Neural cell (in vitro differentiated cells): ENCODE results near the gene RIPK3. TPM values are rescaled to one million over a fixed set of nuclear protein-coding genes. Genes with fewer than 3 reads are reported as not detected.

Experiments used
- H2AFZ ChIP-seq: fragments of 200-600, 300-800 bp; sonication (generic), shearing (Covaris generic); 2 replicates; pipeline ENCODE4 v1.6.0; 2014; ENCODE audit warnings: low read depth, mild to moderate bottlenecking, antibody characterized with exemption, low read length, moderate library complexity
- H3F3A ChIP-seq: fragments of 200-600 bp; shearing (Covaris generic); 2 replicates; pipeline ENCODE4 v1.6.1; 2016; ENCODE audit warnings: mild to moderate bottlenecking, moderate library complexity, mixed read lengths, antibody characterized with exemption, low read length; ENCODE audit not compliant: insufficient read depth, poor library complexity, severe bottlenecking
- H3K27ac ChIP-seq: fragments of 200-600, 300-800 bp; sonication (generic), shearing (Covaris generic); 2 replicates; pipeline ENCODE4 v1.5.1; 2014; ENCODE audit warnings: mild to moderate bottlenecking, low read length, moderate library complexity
- H3K27me3 ChIP-seq: fragments of 300-800, 200-600 bp; sonication (generic), shearing (Covaris generic); 2 replicates; pipeline ENCODE4 v1.6.0; 2014; ENCODE audit warnings: mild to moderate bottlenecking, low read depth, low read length, moderate library complexity; ENCODE audit not compliant: insufficient read depth
- H3K36me3 ChIP-seq: fragments of 300-800, 200-600 bp; sonication (generic), shearing (Covaris generic); 2 replicates; pipeline ENCODE4 v1.5.1; 2014; ENCODE audit warnings: mild to moderate bottlenecking, antibody characterized with exemption, low read length, moderate library complexity; ENCODE audit not compliant: insufficient read depth
- H3K4me2 ChIP-seq: fragments of 300-800, 200-600 bp; sonication (generic), shearing (Covaris generic); 2 replicates; pipeline ENCODE4 v1.6.0; 2014; ENCODE audit warnings: mild to moderate bottlenecking, low read length
- H3K4me3 ChIP-seq: fragments of 300-800, 200-600 bp; sonication (generic), shearing (Covaris generic); 2 replicates; pipeline ENCODE4 v1.5.1; 2014; ENCODE audit warnings: mild to moderate bottlenecking, low read length, moderate library complexity
- H3K79me2 ChIP-seq: fragments of 200-600 bp; shearing (Covaris generic); replicated peaks from 2 replicates; pipeline ENCODE4 v1.6.0; 2014; ENCODE audit warnings: mild to moderate bottlenecking, low read length, moderate library complexity; ENCODE audit not compliant: insufficient read depth
- H3K9ac ChIP-seq: fragments of 300-800, 200-600 bp; sonication (generic), shearing (Covaris generic); 2 replicates; pipeline ENCODE4 v1.6.1; 2016; ENCODE audit warnings: mild to moderate bottlenecking, low read length, mixed read lengths
- H3K9me2 ChIP-seq: fragments of 200-600 bp; shearing (Covaris generic); 2 replicates; pipeline ENCODE4 v1.6.1; 2016; ENCODE audit warnings: mild to moderate bottlenecking, low read length, mixed read lengths; ENCODE audit not compliant: insufficient read depth
- H3K9me3 ChIP-seq: fragments of 200-600, 300-800 bp; sonication (generic), shearing (Covaris generic); 2 replicates; pipeline ENCODE4 v1.6.1; 2016; ENCODE audit warnings: mild to moderate bottlenecking, mixed run types, low read length, moderate library complexity, mixed read lengths
- H4K20me1 ChIP-seq: fragments of 200-600 bp; shearing (Covaris generic); 2 replicates; pipeline ENCODE4 v1.6.1; 2016; ENCODE audit warnings: mild to moderate bottlenecking, mixed run types; ENCODE audit not compliant: insufficient read depth
- EP300 ChIP-seq: fragments of 450-650 bp; conservative IDR thresholded peaks from 2 replicates; pipeline ENCODE4 v1.6.1; 2014; ENCODE audit warnings: antibody characterized with exemption, mild to moderate bottlenecking, moderate library complexity; ENCODE audit not compliant: poor library complexity, severe bottlenecking
- EZH2 ChIP-seq: fragments of 200-600, 300-800 bp; shearing (Covaris generic), sonication (generic); IDR thresholded peaks from 2 replicates; pipeline ENCODE4 v1.6.1; 2014; ENCODE audit warnings: antibody characterized with exemption, low read length, borderline replicate concordance, mild to moderate bottlenecking; ENCODE audit not compliant: insufficient read depth, poor library complexity, severe bottlenecking
- MXI1 ChIP-seq: fragments of 450-650 bp; conservative IDR thresholded peaks from 2 replicates; pipeline ENCODE4 v1.6.1; 2014; ENCODE audit warnings: antibody characterized with exemption, mild to moderate bottlenecking; ENCODE audit not compliant: poor library complexity, severe bottlenecking
- POLR2AphosphoS5 ChIP-seq: IDR thresholded peaks from 2 replicates; pipeline ENCODE4 v1.6.1; 2012
- RAD21 ChIP-seq: fragments of 450-650 bp; conservative IDR thresholded peaks from 2 replicates; pipeline ENCODE4 v1.6.1; 2014; ENCODE audit warnings: antibody characterized with exemption, mild to moderate bottlenecking, moderate library complexity
- SMC3 ChIP-seq: fragments of 450-650 bp; conservative IDR thresholded peaks from 2 replicates; pipeline ENCODE4 v1.6.1; 2014; ENCODE audit warnings: antibody characterized with exemption, mild to moderate bottlenecking, moderate library complexity; ENCODE audit not compliant: poor library complexity
- TAF1 ChIP-seq: IDR thresholded peaks from 2 replicates; pipeline ENCODE4 v1.6.1; 2012; ENCODE audit warnings: low read depth
- polyA plus RNA-seq: library from polyadenylated mRNA; depleted of rRNA; stranded (reverse); fragments of >200 nt; gene quantifications from 2 replicates; pipeline ENCODE4 v1.2.3, GENCODE V29; 2014
- TF ChIP-seq, protein P1 (sequence below): IDR thresholded peaks from 2 replicates; pipeline ENCODE4 v1.6.1; 2012; ENCODE audit warnings: borderline replicate concordance
- TF ChIP-seq, protein P2 (sequence below): fragments of 450-650 bp; IDR thresholded peaks from 2 replicates; pipeline ENCODE4 v1.5.1; 2014; ENCODE audit warnings: antibody characterized with exemption, mild to moderate bottlenecking, moderate library complexity; ENCODE audit not compliant: poor library complexity, severe bottlenecking

Gene RIPK3
- polyA plus RNA-seq, 1 donor from 2014 or later: not detected

DNA sequence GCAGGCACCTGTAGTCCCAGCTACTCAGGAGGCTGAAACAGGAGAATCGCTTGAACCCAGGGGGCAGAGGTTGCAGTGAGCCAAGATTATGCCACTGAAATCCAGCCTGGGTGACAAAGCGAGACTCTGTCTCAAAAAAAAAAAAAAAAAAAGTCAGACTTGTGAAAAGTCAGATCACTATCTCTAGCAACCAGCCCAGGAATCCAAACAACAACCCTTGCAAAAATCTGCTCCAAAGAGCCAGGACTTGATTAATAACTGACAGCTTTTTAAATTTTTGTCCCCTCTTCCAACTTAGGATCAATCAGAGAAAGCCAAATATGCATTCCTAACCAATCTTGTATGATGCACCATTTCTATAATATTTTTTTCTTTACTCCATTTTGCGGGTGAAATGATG, 20.5 kb upstream of the RIPK3 start:
- no peaks in the 10 kb centered on the region for H3F3A ChIP-seq
- no peak overlapping the region for H3K27ac ChIP-seq
- H3K36me3 ChIP-seq: no peaks in the 10 kb centered on the region
- H2AFZ ChIP-seq: no peak overlapping the region
- H3K27me3 ChIP-seq: peaks cover 7% of the 10 kb centered on the region
- H3K4me3 ChIP-seq: no peak overlapping the region
- no peaks in the 10 kb centered on the region for H3K9me2 ChIP-seq
- H3K9ac ChIP-seq: no peak overlapping the region
- no peaks in the 10 kb centered on the region for H4K20me1 ChIP-seq
- no peaks in the 10 kb centered on the region for H3K9me3 ChIP-seq
- H3K4me2 ChIP-seq: no peak overlapping the region
- H3K79me2 ChIP-seq: no peaks in the 10 kb centered on the region
- no peak for TF ChIP-seq POLR2AphosphoS5
- no peak for TF ChIP-seq TAF1
- no peak for TF ChIP-seq MXI1
- TF ChIP-seq, protein P1, sequence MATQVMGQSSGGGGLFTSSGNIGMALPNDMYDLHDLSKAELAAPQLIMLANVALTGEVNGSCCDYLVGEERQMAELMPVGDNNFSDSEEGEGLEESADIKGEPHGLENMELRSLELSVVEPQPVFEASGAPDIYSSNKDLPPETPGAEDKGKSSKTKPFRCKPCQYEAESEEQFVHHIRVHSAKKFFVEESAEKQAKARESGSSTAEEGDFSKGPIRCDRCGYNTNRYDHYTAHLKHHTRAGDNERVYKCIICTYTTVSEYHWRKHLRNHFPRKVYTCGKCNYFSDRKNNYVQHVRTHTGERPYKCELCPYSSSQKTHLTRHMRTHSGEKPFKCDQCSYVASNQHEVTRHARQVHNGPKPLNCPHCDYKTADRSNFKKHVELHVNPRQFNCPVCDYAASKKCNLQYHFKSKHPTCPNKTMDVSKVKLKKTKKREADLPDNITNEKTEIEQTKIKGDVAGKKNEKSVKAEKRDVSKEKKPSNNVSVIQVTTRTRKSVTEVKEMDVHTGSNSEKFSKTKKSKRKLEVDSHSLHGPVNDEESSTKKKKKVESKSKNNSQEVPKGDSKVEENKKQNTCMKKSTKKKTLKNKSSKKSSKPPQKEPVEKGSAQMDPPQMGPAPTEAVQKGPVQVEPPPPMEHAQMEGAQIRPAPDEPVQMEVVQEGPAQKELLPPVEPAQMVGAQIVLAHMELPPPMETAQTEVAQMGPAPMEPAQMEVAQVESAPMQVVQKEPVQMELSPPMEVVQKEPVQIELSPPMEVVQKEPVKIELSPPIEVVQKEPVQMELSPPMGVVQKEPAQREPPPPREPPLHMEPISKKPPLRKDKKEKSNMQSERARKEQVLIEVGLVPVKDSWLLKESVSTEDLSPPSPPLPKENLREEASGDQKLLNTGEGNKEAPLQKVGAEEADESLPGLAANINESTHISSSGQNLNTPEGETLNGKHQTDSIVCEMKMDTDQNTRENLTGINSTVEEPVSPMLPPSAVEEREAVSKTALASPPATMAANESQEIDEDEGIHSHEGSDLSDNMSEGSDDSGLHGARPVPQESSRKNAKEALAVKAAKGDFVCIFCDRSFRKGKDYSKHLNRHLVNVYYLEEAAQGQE: no peak
- TF ChIP-seq, protein P2, sequence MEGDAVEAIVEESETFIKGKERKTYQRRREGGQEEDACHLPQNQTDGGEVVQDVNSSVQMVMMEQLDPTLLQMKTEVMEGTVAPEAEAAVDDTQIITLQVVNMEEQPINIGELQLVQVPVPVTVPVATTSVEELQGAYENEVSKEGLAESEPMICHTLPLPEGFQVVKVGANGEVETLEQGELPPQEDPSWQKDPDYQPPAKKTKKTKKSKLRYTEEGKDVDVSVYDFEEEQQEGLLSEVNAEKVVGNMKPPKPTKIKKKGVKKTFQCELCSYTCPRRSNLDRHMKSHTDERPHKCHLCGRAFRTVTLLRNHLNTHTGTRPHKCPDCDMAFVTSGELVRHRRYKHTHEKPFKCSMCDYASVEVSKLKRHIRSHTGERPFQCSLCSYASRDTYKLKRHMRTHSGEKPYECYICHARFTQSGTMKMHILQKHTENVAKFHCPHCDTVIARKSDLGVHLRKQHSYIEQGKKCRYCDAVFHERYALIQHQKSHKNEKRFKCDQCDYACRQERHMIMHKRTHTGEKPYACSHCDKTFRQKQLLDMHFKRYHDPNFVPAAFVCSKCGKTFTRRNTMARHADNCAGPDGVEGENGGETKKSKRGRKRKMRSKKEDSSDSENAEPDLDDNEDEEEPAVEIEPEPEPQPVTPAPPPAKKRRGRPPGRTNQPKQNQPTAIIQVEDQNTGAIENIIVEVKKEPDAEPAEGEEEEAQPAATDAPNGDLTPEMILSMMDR: no peak
- TF ChIP-seq RAD21: no peak
- no peak for TF ChIP-seq EZH2
- TF ChIP-seq SMC3: no peak
- no peak for TF ChIP-seq EP300

DNA sequence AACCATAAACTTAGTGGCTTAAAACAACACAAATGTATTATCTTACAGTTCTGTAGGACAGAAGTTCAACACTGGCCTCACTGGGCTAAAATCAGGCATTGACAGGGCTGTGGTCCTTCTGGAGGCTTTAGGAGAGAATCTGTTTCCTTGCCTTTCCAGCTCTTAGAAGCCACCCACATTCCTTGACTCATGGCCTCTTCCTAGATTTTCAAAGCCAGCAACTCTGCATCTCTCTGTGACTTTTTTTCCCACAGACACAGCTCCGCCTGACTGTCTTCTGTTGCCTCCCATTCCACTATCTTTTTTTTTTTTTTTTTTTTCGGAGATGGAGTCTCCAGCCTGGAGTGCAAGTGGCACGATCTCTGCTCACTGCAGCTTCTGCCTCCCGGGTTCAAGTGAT, 16.4 kb upstream of the RIPK3 start:
- H2AFZ ChIP-seq: no peak overlapping the region
- H3K9ac ChIP-seq: no peak overlapping the region
- H3K4me3 ChIP-seq: no peak overlapping the region
- H3K9me2 ChIP-seq: no peaks in the 10 kb centered on the region
- no peak overlapping the region for H3K27ac ChIP-seq
- no peak overlapping the region for H3K4me2 ChIP-seq
- no peaks in the 10 kb centered on the region for H3K79me2 ChIP-seq
- H3F3A ChIP-seq: no peaks in the 10 kb centered on the region
- no peaks in the 10 kb centered on the region for H3K9me3 ChIP-seq
- TF ChIP-seq SMC3 (no peak), POLR2AphosphoS5 (no peak), TAF1 (no peak), EP300 (no peak), MXI1 (no peak), RAD21 (no peak), EZH2 (no peak)
- TF ChIP-seq, protein P2: no peak
- TF ChIP-seq, protein P1: no peak
- peaks cover 11% of the 10 kb centered on the region for H3K27me3 ChIP-seq
- no peaks in the 10 kb centered on the region for H4K20me1 ChIP-seq
- no peaks in the 10 kb centered on the region for H3K36me3 ChIP-seq
